Smooth muscle cell (in vitro differentiated cells): ENCODE measurements around the gene ZNF148. TPM values are rescaled to one million over a fixed set of nuclear protein-coding genes. Genes with fewer than 3 reads are reported as not detected.

Experiments used
- DNase-seq: peaks from one replicate; lab custom pipeline; 2025; ENCODE audit not compliant: unreplicated experiment; lab: John Stamatoyannopoulos, UW
- H2AFZ ChIP-seq: fragments of 200-600 bp; sonication (generic); 2 replicates; pipeline ENCODE4 v1.6.0; 2016; ENCODE audit warnings: antibody characterized with exemption, low read depth, mild to moderate bottlenecking
- H3F3A ChIP-seq: fragments of 200-600 bp; sonication (generic); 2 replicates; pipeline ENCODE4 v1.6.0; 2017; ENCODE audit warnings: antibody characterized with exemption, low read depth
- H3K27ac ChIP-seq: fragments of 200-600 bp; sonication (generic); 2 replicates; pipeline ENCODE4 v1.5.1; 2016; ENCODE audit warnings: low read depth, mild to moderate bottlenecking
- H3K27me3 ChIP-seq: fragments of 200-600 bp; sonication (generic); 2 replicates; pipeline ENCODE4 v1.6.1; 2016; ENCODE audit warnings: low read depth, mild to moderate bottlenecking
- H3K36me3 ChIP-seq: fragments of 200-600 bp; sonication (generic); 2 replicates; pipeline ENCODE4 v1.5.1; 2016; ENCODE audit warnings: low read depth
- H3K4me1 ChIP-seq: fragments of 200-600 bp; sonication (generic); 2 replicates; pipeline ENCODE4 v1.5.1; 2016; ENCODE audit warnings: low read depth
- H3K4me2 ChIP-seq: fragments of 200-600 bp; sonication (generic); 2 replicates; pipeline ENCODE4 v1.6.0; 2016; ENCODE audit warnings: mild to moderate bottlenecking
- H3K4me3 ChIP-seq: fragments of 200-600 bp; sonication (generic); 2 replicates; pipeline ENCODE4 v1.5.1; 2016; ENCODE audit warnings: mild to moderate bottlenecking
- H3K79me2 ChIP-seq: fragments of 200-600 bp; sonication (generic); 2 replicates; pipeline ENCODE4 v1.6.0; 2016; ENCODE audit warnings: low read depth, mild to moderate bottlenecking
- H3K9ac ChIP-seq: fragments of 200-600 bp; sonication (generic); 2 replicates; pipeline ENCODE4 v1.6.0; 2016; ENCODE audit warnings: low read depth
- H3K9me3 ChIP-seq: fragments of 200-600 bp; sonication (generic); replicated peaks from 2 replicates; pipeline ENCODE4 v1.5.1; 2016; ENCODE audit warnings: low read depth
- H4K20me1 ChIP-seq: fragments of 200-600 bp; sonication (generic); 2 replicates; pipeline ENCODE4 v1.6.0; 2016; ENCODE audit warnings: low read depth
- WGBS: methylation state at CpG from one replicate; pipeline ENCODE4 v1.1.7; 2016; ENCODE audit warnings: low lambda C conversion rate; 5-methylcytosine and 5-hydroxymethylcytosine counted together
- polyA plus RNA-seq: library from polyadenylated mRNA; unstranded; fragments of >200 nt; fragmentation: Nextera tagmentation; extraction: Ambion mirVana; gene quantifications from 2 replicates; pipeline ENCODE4 v1.2.1, GENCODE V29; 2016
- total RNA-seq: library from RNA; depleted of rRNA; stranded (reverse); fragments of >200 nt; gene quantifications from 2 replicates; pipeline ENCODE4 v1.2.3, GENCODE V29; 2014
- TF ChIP-seq, protein P1 (sequence below): fragments of 200-600 bp; sonication (generic); IDR thresholded peaks from 2 replicates; pipeline ENCODE4 v1.5.1; 2017; ENCODE audit warnings: borderline replicate concordance, mild to moderate bottlenecking, antibody characterized with exemption; ENCODE audit not compliant: insufficient read depth, poor library complexity, severe bottlenecking

Gene ZNF148
- total and polyA plus RNA-seq, 2 experiments from 2014 or later, result 23.6 to 27.7 TPM

DNA sequence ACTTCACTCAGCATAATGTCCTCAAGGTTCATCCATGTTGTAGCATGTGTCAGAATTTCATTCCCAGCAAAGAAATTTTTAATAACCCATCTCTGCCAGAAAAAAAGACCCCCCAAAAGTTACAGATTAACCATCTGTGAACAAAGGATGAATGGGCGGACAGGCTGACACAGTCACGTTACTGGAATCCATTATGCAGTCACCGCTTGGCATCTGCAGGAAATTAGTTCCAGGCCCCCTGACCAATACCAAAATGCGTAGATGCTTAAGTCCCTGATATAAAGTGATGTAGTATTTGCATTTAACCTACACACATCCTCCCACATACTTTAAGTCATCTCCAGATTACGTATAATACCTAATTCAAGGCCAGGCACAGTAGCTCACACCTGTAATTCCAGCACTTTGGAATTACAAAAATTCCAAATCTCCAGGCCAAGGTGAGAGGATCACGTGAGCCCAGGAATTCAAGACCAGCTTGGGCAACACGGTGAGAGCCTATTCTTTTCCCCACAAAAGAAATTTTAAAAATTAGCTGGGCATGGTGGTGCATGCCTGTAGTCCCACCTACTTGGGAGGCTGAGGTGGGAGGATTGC, 161.1 kb downstream of the ZNF148 start:
- H3K9ac ChIP-seq, result no peak overlapping the region
- peaks cover 15% of the 10 kb centered on the region for H3K4me1 ChIP-seq
- H3K4me2 ChIP-seq, result no peak overlapping the region
- H2AFZ ChIP-seq, result no peak overlapping the region
- no peaks in the 10 kb centered on the region for H3K36me3 ChIP-seq
- no peak overlapping the region for H3K27ac ChIP-seq
- DNase-seq, result no peak
- no peaks in the 10 kb centered on the region for H3K9me3 ChIP-seq
- H3K79me2 ChIP-seq, result no peaks in the 10 kb centered on the region
- no peaks in the 10 kb centered on the region for H4K20me1 ChIP-seq
- 55% methylated on average over 7 of the region's 7 CpGs for WGBS
- H3F3A ChIP-seq, result no peaks in the 10 kb centered on the region
- TF ChIP-seq, protein P1, sequence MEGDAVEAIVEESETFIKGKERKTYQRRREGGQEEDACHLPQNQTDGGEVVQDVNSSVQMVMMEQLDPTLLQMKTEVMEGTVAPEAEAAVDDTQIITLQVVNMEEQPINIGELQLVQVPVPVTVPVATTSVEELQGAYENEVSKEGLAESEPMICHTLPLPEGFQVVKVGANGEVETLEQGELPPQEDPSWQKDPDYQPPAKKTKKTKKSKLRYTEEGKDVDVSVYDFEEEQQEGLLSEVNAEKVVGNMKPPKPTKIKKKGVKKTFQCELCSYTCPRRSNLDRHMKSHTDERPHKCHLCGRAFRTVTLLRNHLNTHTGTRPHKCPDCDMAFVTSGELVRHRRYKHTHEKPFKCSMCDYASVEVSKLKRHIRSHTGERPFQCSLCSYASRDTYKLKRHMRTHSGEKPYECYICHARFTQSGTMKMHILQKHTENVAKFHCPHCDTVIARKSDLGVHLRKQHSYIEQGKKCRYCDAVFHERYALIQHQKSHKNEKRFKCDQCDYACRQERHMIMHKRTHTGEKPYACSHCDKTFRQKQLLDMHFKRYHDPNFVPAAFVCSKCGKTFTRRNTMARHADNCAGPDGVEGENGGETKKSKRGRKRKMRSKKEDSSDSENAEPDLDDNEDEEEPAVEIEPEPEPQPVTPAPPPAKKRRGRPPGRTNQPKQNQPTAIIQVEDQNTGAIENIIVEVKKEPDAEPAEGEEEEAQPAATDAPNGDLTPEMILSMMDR, result no peak
- no peaks in the 10 kb centered on the region for H3K27me3 ChIP-seq
- no peak overlapping the region for H3K4me3 ChIP-seq

DNA sequence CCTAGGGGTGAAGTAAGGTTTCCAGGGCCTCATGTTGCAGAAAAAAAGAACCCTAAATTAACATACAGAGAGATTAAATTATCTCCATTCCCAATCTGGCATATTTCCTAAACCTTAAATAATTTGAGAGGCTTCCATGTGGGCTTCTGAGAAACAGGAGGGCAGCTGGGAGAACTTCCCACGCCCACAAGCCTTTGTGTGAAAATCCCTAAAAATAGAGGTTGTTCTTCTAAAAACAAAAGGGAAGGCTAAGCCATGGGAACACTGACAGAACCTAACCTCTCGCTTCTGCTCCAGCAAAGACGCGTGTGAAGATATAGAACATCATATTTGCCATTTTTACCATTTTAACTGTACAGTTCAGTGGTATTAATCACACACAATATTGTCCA, 161.8 kb downstream of the ZNF148 start:
- peak overlapping the region; percentile 76 for H2AFZ ChIP-seq
- peak overlapping the region; percentile 99 for H3K4me2 ChIP-seq

DNA sequence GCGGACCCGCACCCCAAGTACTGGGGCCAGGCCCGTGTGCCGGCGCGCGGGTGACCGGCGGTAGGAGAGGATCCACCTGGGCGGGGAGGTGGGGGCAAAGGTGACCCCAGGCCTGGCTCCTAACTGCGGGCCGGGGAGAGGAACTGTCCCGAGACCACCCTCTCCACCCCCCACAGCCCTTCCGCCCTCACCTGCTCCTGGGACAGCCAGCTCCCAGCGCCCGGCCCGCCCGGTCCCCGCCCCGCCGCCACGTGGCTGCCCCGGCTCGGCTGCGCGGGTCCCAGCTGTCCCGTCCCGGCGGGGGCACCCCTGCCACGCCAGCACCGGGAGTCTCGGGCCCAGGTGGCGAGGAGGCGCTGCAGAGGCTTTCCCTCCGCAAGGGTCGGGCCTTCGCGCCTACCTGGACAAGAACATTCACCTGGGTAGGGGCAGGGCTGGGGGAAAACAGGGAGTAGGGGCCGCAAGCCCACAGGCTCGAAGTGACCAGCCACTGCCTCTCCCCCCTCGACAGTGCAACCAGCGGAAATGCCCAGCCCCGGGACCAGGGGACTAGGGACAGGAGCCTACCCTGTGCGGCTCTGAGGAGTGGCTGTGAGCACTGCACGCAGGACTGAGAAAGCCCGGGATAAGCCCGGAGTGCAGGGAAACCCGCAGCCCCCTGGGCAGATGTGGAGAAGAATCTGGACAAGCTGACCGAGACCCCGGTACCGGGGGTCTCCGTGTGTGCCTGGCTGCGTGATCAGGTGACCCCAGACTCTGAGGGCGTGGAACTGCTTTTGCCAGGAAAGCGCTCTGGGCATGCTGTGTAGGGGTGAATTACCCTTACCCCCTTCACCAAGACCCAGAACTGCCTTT, 162.4 kb downstream of the ZNF148 start, which contains the start of gene SLC12A8:
TSS of gene SLC12A8 (minus strand) at position 240 of the 855 bp plus-strand sequence. CDS start 1,399 bp downstream, outside the sequence.
- H2AFZ ChIP-seq, result peak within 1 kb of the TSS; percentile 76
- no peaks in the 10 kb centered on the region for H3K79me2 ChIP-seq
- TF ChIP-seq, protein P1, result no peak
- H3K27ac ChIP-seq, result no peak within 1 kb of the TSS
- H3F3A ChIP-seq, result no peaks in the 10 kb centered on the region
- no peaks in the 10 kb centered on the region for H3K36me3 ChIP-seq
- H3K9ac ChIP-seq, result peak within 1 kb of the TSS; percentile 72
- H4K20me1 ChIP-seq, result no peaks in the 10 kb centered on the region
- peaks cover 15% of the 10 kb centered on the region for H3K4me1 ChIP-seq
- no peaks in the 10 kb centered on the region for H3K9me3 ChIP-seq
- DNase-seq, result no peak
- H3K27me3 ChIP-seq, result no peaks in the 10 kb centered on the region
- peak within 1 kb of the TSS; percentile 69 for H3K4me3 ChIP-seq
- H3K4me2 ChIP-seq, result peak within 1 kb of the TSS; percentile 99
- 28% methylated on average over 28 of the region's 55 CpGs for WGBS

More for the DNA sequence above, 161.8 kb downstream of the ZNF148 start:
- H3K4me1 ChIP-seq, result peaks cover 15% of the 10 kb centered on the region
- no peak overlapping the region for H3K27ac ChIP-seq
- TF ChIP-seq, protein P1, result no peak
- H3K9ac ChIP-seq, result no peak overlapping the region
- no peaks in the 10 kb centered on the region for H3K36me3 ChIP-seq
- H3K27me3 ChIP-seq, result no peaks in the 10 kb centered on the region
- H3F3A ChIP-seq, result no peaks in the 10 kb centered on the region
- H4K20me1 ChIP-seq, result no peaks in the 10 kb centered on the region
- DNase-seq, result no peak
- H3K4me3 ChIP-seq, result no peak overlapping the region
- no peaks in the 10 kb centered on the region for H3K79me2 ChIP-seq
- H3K9me3 ChIP-seq, result no peaks in the 10 kb centered on the region
- WGBS, result 89% methylated on average over 4 of the region's 4 CpGs
